ENCODE results near the gene CENPP. TPM values are rescaled to one million over a fixed set of nuclear protein-coding genes. Genes with fewer than 3 reads are reported as not detected.

Gene CENPP
- total and polyA plus RNA-seq, 4 donors: 0.62 to 8.7 (median 1.3) TPM

GRCh38 chr9:92293452-92294296, 32.1 kb upstream of the CENPP start, which contains the start of gene IARS1 (continued):
- TF ChIP-seq EGR1 (IDR thresholded peaks at IDR 0.05; ENCODE audit: low read depth in 2 of 2): peak in 1 of 2 donors; percentile 17
- TF ChIP-seq HNF4G (IDR thresholded peaks at IDR 0.05): no peak
- TF ChIP-seq REST (IDR thresholded peaks at IDR 0.05): peak; percentile 34
- TF ChIP-seq TAF1 (conservative IDR thresholded peaks at IDR 0.05): peak; percentile 91
- TF ChIP-seq FOXA1 (IDR thresholded peaks at IDR 0.05): no peak
- TF ChIP-seq FOXA2 (IDR thresholded peaks at IDR 0.05): no peak
- TF ChIP-seq GABPA (IDR thresholded peaks at IDR 0.05 in 1 of 2, conservative IDR thresholded peaks at IDR 0.05 in 1 of 2): peak in 1 of 2 donors; percentile 74

DNA sequence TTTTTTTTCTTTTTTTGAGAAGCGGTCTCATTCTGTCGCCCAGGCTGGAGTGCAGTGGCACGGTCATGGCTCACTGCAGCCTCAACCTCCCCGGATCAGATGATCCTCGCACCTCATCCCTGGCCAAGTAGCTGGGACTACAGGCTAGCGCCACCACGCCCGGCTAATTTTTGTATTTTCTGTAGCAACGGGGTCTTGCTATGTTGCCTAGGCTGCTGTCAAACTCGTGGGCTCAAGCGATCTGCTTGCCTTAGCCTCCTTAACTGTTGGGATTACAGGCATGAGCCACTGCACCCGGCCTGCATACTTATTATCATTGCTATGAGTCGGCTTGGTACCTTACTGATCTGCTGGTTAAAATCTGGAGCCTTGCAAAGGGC, 31.5 kb upstream of the CENPP start:
- H3K27ac ChIP-seq (ENCODE audit: low read depth in 1 of 2, low read length in 2 of 2): peak overlapping the region; percentile 58 to 81
- H3K9ac ChIP-seq (ENCODE audit: low read depth in 1 of 2, low read length in 2 of 2): peak overlapping the region; percentile 55 to 69
- H3K36me3 ChIP-seq (ENCODE audit: control insufficient read depth in 4 of 4, insufficient read depth in 3 of 4, low read depth in 1 of 4, low read length in 3 of 4): peaks cover 0 to 17% (median 11%) of the 10 kb centered on the region in 4 donors
- TF ChIP-seq, protein P1, sequence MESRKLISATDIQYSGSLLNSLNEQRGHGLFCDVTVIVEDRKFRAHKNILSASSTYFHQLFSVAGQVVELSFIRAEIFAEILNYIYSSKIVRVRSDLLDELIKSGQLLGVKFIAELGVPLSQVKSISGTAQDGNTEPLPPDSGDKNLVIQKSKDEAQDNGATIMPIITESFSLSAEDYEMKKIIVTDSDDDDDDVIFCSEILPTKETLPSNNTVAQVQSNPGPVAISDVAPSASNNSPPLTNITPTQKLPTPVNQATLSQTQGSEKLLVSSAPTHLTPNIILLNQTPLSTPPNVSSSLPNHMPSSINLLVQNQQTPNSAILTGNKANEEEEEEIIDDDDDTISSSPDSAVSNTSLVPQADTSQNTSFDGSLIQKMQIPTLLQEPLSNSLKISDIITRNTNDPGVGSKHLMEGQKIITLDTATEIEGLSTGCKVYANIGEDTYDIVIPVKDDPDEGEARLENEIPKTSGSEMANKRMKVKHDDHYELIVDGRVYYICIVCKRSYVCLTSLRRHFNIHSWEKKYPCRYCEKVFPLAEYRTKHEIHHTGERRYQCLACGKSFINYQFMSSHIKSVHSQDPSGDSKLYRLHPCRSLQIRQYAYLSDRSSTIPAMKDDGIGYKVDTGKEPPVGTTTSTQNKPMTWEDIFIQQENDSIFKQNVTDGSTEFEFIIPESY (IDR thresholded peaks at IDR 0.05): no peak
- TF ChIP-seq TAF1 (conservative IDR thresholded peaks at IDR 0.05) (no peak), YY1 (IDR thresholded peaks at IDR 0.05) (no peak), REST (IDR thresholded peaks at IDR 0.05) (no peak), EGR1 (IDR thresholded peaks at IDR 0.05; ENCODE audit: low read depth in 2 of 2) (no peak), FOXA1 (IDR thresholded peaks at IDR 0.05) (no peak)
- TF ChIP-seq, protein P2, sequence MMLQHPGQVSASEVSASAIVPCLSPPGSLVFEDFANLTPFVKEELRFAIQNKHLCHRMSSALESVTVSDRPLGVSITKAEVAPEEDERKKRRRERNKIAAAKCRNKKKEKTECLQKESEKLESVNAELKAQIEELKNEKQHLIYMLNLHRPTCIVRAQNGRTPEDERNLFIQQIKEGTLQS (IDR thresholded peaks at IDR 0.05): no peak
- H3K4me1 ChIP-seq (ENCODE audit: control insufficient read depth in 4 of 4, insufficient read depth in 4 of 4, low read length in 3 of 4): peaks cover 10 to 22% (median 15%) of the 10 kb centered on the region in 4 donors
- H3K27me3 ChIP-seq (ENCODE audit: control insufficient read depth in 4 of 4, insufficient read depth in 4 of 4, low read length in 3 of 4): no peaks in the 10 kb centered on the region
- no peak for DNase-seq (ENCODE audit: low spot score)
- no peaks in the 10 kb centered on the region for H3K9me3 ChIP-seq (ENCODE audit: control insufficient read depth in 4 of 4, low read length in 3 of 4)
- WGBS: 30% methylated on average over 13 of the region's 13 CpGs
- H3K4me3 ChIP-seq (ENCODE audit: low read depth in 1 of 3, low read length in 3 of 3): peak overlapping the region; percentile 64 to 89 (median 88)
